Measurements from ENCODE around the gene IL11RA. TPM values are rescaled to one million over a fixed set of nuclear protein-coding genes. Genes with fewer than 3 reads are reported as not detected.

The IL11RA gene
- total and polyA plus RNA-seq, 9 of the 15 experiments (the other 6 are each of a cell fraction or from before 2014, with no cell fraction given), result 0.11 to 5.8 (median 2.8) TPM

GRCh38 chr9:34651876-34652601 lies at the start of gene IL11RA (continued):
- TF ChIP-seq HINFP (tag; conservative IDR thresholded peaks at IDR 0.05; ENCODE audit: low read depth) (no peak), ZNF707 (CRISPR knock-in tag; conservative IDR thresholded peaks at IDR 0.05) (no peak), BHLHE40 (IDR thresholded peaks at IDR 0.05; ENCODE audit: low read length) (peak; percentile 29; the same call in 1 of the 2 replicates), SMARCE1 (IDR thresholded peaks at IDR 0.05) (0 out of 2 replicates have a peak, but pooled peaks have one; percentile 35), MYNN (IDR thresholded peaks at IDR 0.05) (peak; percentile 91), MYNN (CRISPR knock-in tag; IDR thresholded peaks at IDR 0.05) (no peak), ZNF311 (CRISPR knock-in tag; IDR thresholded peaks at IDR 0.05) (no peak), SNIP1 (IDR thresholded peaks at IDR 0.05; ENCODE audit: low read depth) (no peak), DACH1 (IDR thresholded peaks at IDR 0.05; ENCODE audit: partially characterized antibody) (no peak), HDAC2 (IDR thresholded peaks at IDR 0.05) (0 out of 2 replicates have a peak, but pooled peaks have one; percentile 16), ZNF3 (CRISPR knock-in tag; IDR thresholded peaks at IDR 0.05) (no peak), NR2C1 (IDR thresholded peaks at IDR 0.05) (peak; percentile 71), NR2C1 (tag; IDR thresholded peaks at IDR 0.05) (peak; percentile 48; the same call in 1 of the 2 replicates), SMARCA5 (IDR thresholded peaks at IDR 0.05) (0 out of 2 replicates have a peak, but pooled peaks have one; percentile 76), RNF219 (CRISPR knock-in tag; IDR thresholded peaks at IDR 0.05) (no peak), TARDBP (IDR thresholded peaks at IDR 0.05) (0 out of 2 replicates have a peak, but pooled peaks have one; percentile 18), HOXB6 (CRISPR knock-in tag; IDR thresholded peaks at IDR 0.05; ENCODE audit: borderline replicate concordance) (no peak), PHB (CRISPR knock-in tag; IDR thresholded peaks at IDR 0.05) (no peak), ZNF512 (tag; IDR thresholded peaks at IDR 0.05) (no peak), ZNF717 (CRISPR knock-in tag; IDR thresholded peaks at IDR 0.05) (no peak), UBTF (IDR thresholded peaks at IDR 0.05; ENCODE audit: borderline replicate concordance in 1 of 2, low read depth in 2 of 2, low read length in 2 of 2) (0 out of 4 replicates have a peak, but pooled peaks of 1 of the 2 experiments have one; percentile 19), RHOXF2B (CRISPR knock-in tag; conservative IDR thresholded peaks at IDR 0.05) (no peak), POLR2A (conservative IDR thresholded peaks at IDR 0.05) (0 out of 2 replicates have a peak, but pooled peaks have one; percentile 33), PHB2 (IDR thresholded peaks at IDR 0.05; ENCODE audit: low read depth) (no peak)
